Nephron progenitor cell (in vitro differentiated cells): ENCODE data around the gene ATP5F1B.

ENCODE experiments used
- DNase-seq: peaks from one replicate; pipeline ENCODE4 v3.0.0; 2021
- H3K27ac Mint-ChIP-seq: 2 replicates; pipeline ENCODE4 v1.8.0; 2021; ENCODE audit warnings: mild to moderate bottlenecking, moderate library complexity, mixed read lengths
- H3K27me3 Mint-ChIP-seq: 2 replicates; pipeline ENCODE4 v1.8.0; 2021; ENCODE audit warnings: mild to moderate bottlenecking, low read depth, mixed read lengths; ENCODE audit not compliant: poor library complexity
- H3K36me3 Mint-ChIP-seq: 2 replicates; pipeline ENCODE4 v1.8.0; 2021; ENCODE audit warnings: low read depth, mixed read lengths
- H3K4me1 Mint-ChIP-seq: 2 replicates; pipeline ENCODE4 v1.8.0; 2021; ENCODE audit warnings: mixed read lengths
- H3K4me3 Mint-ChIP-seq: 2 replicates; pipeline ENCODE4 v1.8.0; 2021; ENCODE audit warnings: mild to moderate bottlenecking, moderate library complexity, mixed read lengths
- H3K9me3 Mint-ChIP-seq: 2 replicates; pipeline ENCODE4 v1.8.0; 2021; ENCODE audit warnings: mild to moderate bottlenecking, moderate library complexity, mixed read lengths
- CTCF ChIP-seq: fragments of 200-600 bp; sonication (generic); IDR thresholded peaks from 2 replicates; pipeline ENCODE4 v1.5.0; 2021; ENCODE audit warnings: antibody characterized with exemption

Gene ATP5F1B

GRCh38 chr12:56629459-56630179 lies 16.2 kb downstream of the ATP5F1B start:
- no peak for TF ChIP-seq CTCF
- peak overlapping the region; percentile 86 for H3K27ac Mint-ChIP-seq
- peaks cover 17% of the 10 kb centered on the region for H3K36me3 Mint-ChIP-seq
- DNase-seq, result peak; percentile 41
- no peaks in the 10 kb centered on the region for H3K27me3 Mint-ChIP-seq
- peak overlapping the region; percentile 96 for H3K4me3 Mint-ChIP-seq
- no peaks in the 10 kb centered on the region for H3K9me3 Mint-ChIP-seq
- H3K4me1 Mint-ChIP-seq, result peaks cover 77% of the 10 kb centered on the region

- Mint-ChIP-seq H3K4me1 (peaks cover 73% of the 10 kb centered on the region), H3K27me3 (no peaks in the 10 kb centered on the region), H3K36me3 (peaks cover 25% of the 10 kb centered on the region), H3K27ac (peak overlapping the region; percentile 86), H3K4me3 (peak overlapping the region; percentile 96), H3K9me3 (no peaks in the 10 kb centered on the region)
- peak; percentile 61 for DNase-seq
- TF ChIP-seq CTCF, result no peak
These were observed 16.9 kb downstream of the ATP5F1B start for GRCh38 chr12:56628671-56629458.

- Mint-ChIP-seq H3K9me3 (no peaks in the 10 kb centered on the region), H3K27me3 (no peaks in the 10 kb centered on the region), H3K36me3 (peaks cover 41% of the 10 kb centered on the region), H3K4me3 (no peak overlapping the region), H3K27ac (no peak overlapping the region), H3K4me1 (peaks cover 64% of the 10 kb centered on the region)
- DNase-seq, result no peak
- no peak for TF ChIP-seq CTCF
These were observed 19.1 kb downstream of the ATP5F1B start for GRCh38 chr12:56626701-56627100.

- H3K9me3 Mint-ChIP-seq, result no peaks in the 10 kb centered on the region
- no peaks in the 10 kb centered on the region for H3K27me3 Mint-ChIP-seq
- peaks cover 60% of the 10 kb centered on the region for H3K36me3 Mint-ChIP-seq
- H3K4me1 Mint-ChIP-seq, result peaks cover 43% of the 10 kb centered on the region
- no peak for TF ChIP-seq CTCF
- DNase-seq, result no peak
- no peak overlapping the region for H3K27ac Mint-ChIP-seq
- no peak overlapping the region for H3K4me3 Mint-ChIP-seq
These were observed 23.2 kb downstream of the ATP5F1B start for GRCh38 chr12:56622535-56622934.

- H3K9me3 Mint-ChIP-seq, result no peaks in the 10 kb centered on the region
- peaks cover 12% of the 10 kb centered on the region for H3K4me1 Mint-ChIP-seq
- DNase-seq, result no peak
- H3K27ac Mint-ChIP-seq, result peak overlapping the region; percentile 52
- H3K27me3 Mint-ChIP-seq, result no peaks in the 10 kb centered on the region
- TF ChIP-seq CTCF, result no peak
- H3K4me3 Mint-ChIP-seq, result no peak overlapping the region
- H3K36me3 Mint-ChIP-seq, result peaks cover 75% of the 10 kb centered on the region
These were observed 28.9 kb downstream of the ATP5F1B start for GRCh38 chr12:56616925-56617324.
